IPS-11a (cell line): ENCODE data around the gene PIK3C2G.
"Not testable (repeated sequence)": the region's sequence is repeated elsewhere in the genome, so short reads cannot be mapped to it uniquely, and the experiment has no call there.

Experiments
- H3K4me3 ChIP-seq: one replicate; pipeline ENCODE4 v1.5.1; 2013; ENCODE audit warnings: low read depth, low read length, control low read depth

PIK3C2G gene

GRCh38 chr12:18468246-18469075 is 207.1 kb downstream of the PIK3C2G start:
- no peak overlapping the region for H3K4me3 ChIP-seq

GRCh38 chr12:18470251-18470650 is 208.9 kb downstream of the PIK3C2G start:
- no peak overlapping the region for H3K4me3 ChIP-seq

- H3K4me3 ChIP-seq = no peak overlapping the region
These were observed 211.0 kb downstream of the PIK3C2G start for GRCh38 chr12:18472304-18472703.

- no peak overlapping the region for H3K4me3 ChIP-seq
These were observed 211.5 kb downstream of the PIK3C2G start for GRCh38 chr12:18472806-18473205.

GRCh38 chr12:18476861-18477260 is 215.5 kb downstream of the PIK3C2G start:
- no peak overlapping the region for H3K4me3 ChIP-seq

GRCh38 chr12:18479256-18479655 is 217.9 kb downstream of the PIK3C2G start:
- H3K4me3 ChIP-seq = no peak overlapping the region

GRCh38 chr12:18482601-18483120 is 221.3 kb downstream of the PIK3C2G start:
- H3K4me3 ChIP-seq = no peak overlapping the region

- H3K4me3 ChIP-seq = no peak overlapping the region
These were observed 222.5 kb downstream of the PIK3C2G start for GRCh38 chr12:18483698-18484325.

GRCh38 chr12:18486036-18486435 is 224.7 kb downstream of the PIK3C2G start:
- H3K4me3 ChIP-seq = no peak overlapping the region

- no peak overlapping the region for H3K4me3 ChIP-seq
These were observed 226.2 kb downstream of the PIK3C2G start for GRCh38 chr12:18487509-18487908.

GRCh38 chr12:18492372-18493025 is 231.2 kb downstream of the PIK3C2G start:
- H3K4me3 ChIP-seq = no peak overlapping the region

- no peak overlapping the region for H3K4me3 ChIP-seq
These were observed 234.8 kb downstream of the PIK3C2G start for GRCh38 chr12:18496156-18496555.

- not testable (repeated sequence) for H3K4me3 ChIP-seq
These were observed 238.8 kb downstream of the PIK3C2G start for GRCh38 chr12:18500160-18500574.

- H3K4me3 ChIP-seq = not testable (repeated sequence)
These were observed 239.4 kb downstream of the PIK3C2G start for GRCh38 chr12:18500736-18501135.

- no peak overlapping the region for H3K4me3 ChIP-seq
These were observed 241.2 kb downstream of the PIK3C2G start for GRCh38 chr12:18502422-18502968.

- no peak overlapping the region for H3K4me3 ChIP-seq
These were observed 260.1 kb downstream of the PIK3C2G start for GRCh38 chr12:18521461-18521860.

- H3K4me3 ChIP-seq = no peak overlapping the region
These were observed 261.5 kb downstream of the PIK3C2G start for GRCh38 chr12:18522806-18523205.

- not testable (repeated sequence) for H3K4me3 ChIP-seq
These were observed 281.2 kb downstream of the PIK3C2G start for GRCh38 chr12:18542497-18542896.

- H3K4me3 ChIP-seq = no peak overlapping the region
These were observed 285.1 kb downstream of the PIK3C2G start for GRCh38 chr12:18546399-18546798.

- H3K4me3 ChIP-seq = no peak overlapping the region
These were observed 288.3 kb downstream of the PIK3C2G start for GRCh38 chr12:18549598-18549997.

GRCh38 chr12:18551106-18551505 is 289.8 kb downstream of the PIK3C2G start:
- no peak overlapping the region for H3K4me3 ChIP-seq
